K562 (cell line): ENCODE measurements around the gene RNPEP.
A peak's percentile ranks its signal among the peaks of the same experiment; 100 is the strongest.

Source experiments
- BRF1 ChIP-seq: IDR thresholded peaks from 3 replicates; pipeline ENCODE4 v1.6.1; 2011; ENCODE audit warnings: borderline replicate concordance, mild to moderate bottlenecking; ENCODE audit not compliant: insufficient read length; ENCODE audit errors: extremely low read depth
- ETV6 ChIP-seq, 3 experiments: fragments of 150-350 bp in 1 of 3; sonication (generic) in 1 of 3; formaldehyde crosslinking in 1 of 3; IDR thresholded peaks; 2 replicates each; pipeline versions ENCODE4 v1.6.1 to v1.8.0; 2014 to 2022; ENCODE audit warnings: borderline replicate concordance in 2 of 3, low read depth in 2 of 3, antibody characterized with exemption in 1 of 3, low read length in 1 of 3, mild to moderate bottlenecking in 1 of 3, missing genetic modification reagents in 1 of 3
- ZFP30 ChIP-seq: fragments of 250-450 bp; sonication (Bioruptor Pico); IDR thresholded peaks from 2 replicates; pipeline ENCODE4 v1.8.0; 2022; ENCODE audit warnings: moderate library complexity, mild to moderate bottlenecking, inconsistent platforms, borderline replicate concordance
- ZFX ChIP-seq: sonication (generic); formaldehyde crosslinking; IDR thresholded peaks from 2 replicates; pipeline ENCODE4 v1.8.0; 2022; ENCODE audit warnings: mild to moderate bottlenecking, missing genetic modification reagents, moderate library complexity
- TF ChIP-seq, protein P1 (sequence below), 2 experiments: fragments of 450-650 bp; formaldehyde crosslinking in 1 of 2; IDR thresholded peaks; 2 replicates each; pipeline versions ENCODE4 v1.4.0 to v1.6.1; 2014 to 2020; ENCODE audit warnings: mild to moderate bottlenecking in 2 of 2, borderline replicate concordance in 1 of 2, low read depth in 1 of 2
- TF ChIP-seq, protein P2 (sequence below): fragments of 250-450 bp; sonication (Bioruptor Pico); IDR thresholded peaks from 2 replicates; pipeline ENCODE4 v1.5.0; 2021

DNA sequence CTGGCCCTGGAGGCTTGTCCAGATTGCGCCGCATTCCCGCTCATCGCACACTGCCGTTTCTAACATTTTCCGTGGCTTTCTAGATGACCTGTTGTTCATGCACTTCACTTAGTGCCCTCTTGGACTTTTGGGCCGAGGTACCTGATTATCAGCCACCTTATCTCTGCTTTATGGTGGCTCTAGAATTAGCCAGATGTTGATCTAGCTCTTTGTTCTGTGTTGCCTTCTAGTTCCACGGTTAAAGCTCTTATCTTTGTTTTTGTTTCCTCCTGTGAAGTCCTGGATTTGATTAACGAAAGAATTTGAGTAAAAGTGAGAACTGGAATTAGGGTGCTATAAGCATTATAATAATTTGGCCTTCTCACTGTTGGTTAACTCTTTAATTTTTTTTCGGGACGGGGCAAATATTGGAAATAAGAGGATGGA, 945 bp downstream of the RNPEP start:
- TF ChIP-seq, protein P1, sequence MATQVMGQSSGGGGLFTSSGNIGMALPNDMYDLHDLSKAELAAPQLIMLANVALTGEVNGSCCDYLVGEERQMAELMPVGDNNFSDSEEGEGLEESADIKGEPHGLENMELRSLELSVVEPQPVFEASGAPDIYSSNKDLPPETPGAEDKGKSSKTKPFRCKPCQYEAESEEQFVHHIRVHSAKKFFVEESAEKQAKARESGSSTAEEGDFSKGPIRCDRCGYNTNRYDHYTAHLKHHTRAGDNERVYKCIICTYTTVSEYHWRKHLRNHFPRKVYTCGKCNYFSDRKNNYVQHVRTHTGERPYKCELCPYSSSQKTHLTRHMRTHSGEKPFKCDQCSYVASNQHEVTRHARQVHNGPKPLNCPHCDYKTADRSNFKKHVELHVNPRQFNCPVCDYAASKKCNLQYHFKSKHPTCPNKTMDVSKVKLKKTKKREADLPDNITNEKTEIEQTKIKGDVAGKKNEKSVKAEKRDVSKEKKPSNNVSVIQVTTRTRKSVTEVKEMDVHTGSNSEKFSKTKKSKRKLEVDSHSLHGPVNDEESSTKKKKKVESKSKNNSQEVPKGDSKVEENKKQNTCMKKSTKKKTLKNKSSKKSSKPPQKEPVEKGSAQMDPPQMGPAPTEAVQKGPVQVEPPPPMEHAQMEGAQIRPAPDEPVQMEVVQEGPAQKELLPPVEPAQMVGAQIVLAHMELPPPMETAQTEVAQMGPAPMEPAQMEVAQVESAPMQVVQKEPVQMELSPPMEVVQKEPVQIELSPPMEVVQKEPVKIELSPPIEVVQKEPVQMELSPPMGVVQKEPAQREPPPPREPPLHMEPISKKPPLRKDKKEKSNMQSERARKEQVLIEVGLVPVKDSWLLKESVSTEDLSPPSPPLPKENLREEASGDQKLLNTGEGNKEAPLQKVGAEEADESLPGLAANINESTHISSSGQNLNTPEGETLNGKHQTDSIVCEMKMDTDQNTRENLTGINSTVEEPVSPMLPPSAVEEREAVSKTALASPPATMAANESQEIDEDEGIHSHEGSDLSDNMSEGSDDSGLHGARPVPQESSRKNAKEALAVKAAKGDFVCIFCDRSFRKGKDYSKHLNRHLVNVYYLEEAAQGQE (IDR thresholded peaks at IDR 0.05; ENCODE audit: borderline replicate concordance): 0 out of 2 replicates have a peak, but pooled peaks have one; percentile 21
- TF ChIP-seq, protein P1 (CRISPR knock-in tag; IDR thresholded peaks at IDR 0.05; ENCODE audit: low read depth): no peak
- TF ChIP-seq ETV6 (IDR thresholded peaks at IDR 0.05; ENCODE audit: borderline replicate concordance in 1 of 2, low read depth in 2 of 2, low read length in 1 of 2) (no peak), ETV6 (CRISPR knock-in tag; IDR thresholded peaks at IDR 0.05; ENCODE audit: borderline replicate concordance) (no peak), BRF1 (no peak), ZFP30 (CRISPR knock-in tag) (no peak), ZFX (CRISPR knock-in tag) (no peak; the same call in 1 of the 2 replicates)
- TF ChIP-seq, protein P2, sequence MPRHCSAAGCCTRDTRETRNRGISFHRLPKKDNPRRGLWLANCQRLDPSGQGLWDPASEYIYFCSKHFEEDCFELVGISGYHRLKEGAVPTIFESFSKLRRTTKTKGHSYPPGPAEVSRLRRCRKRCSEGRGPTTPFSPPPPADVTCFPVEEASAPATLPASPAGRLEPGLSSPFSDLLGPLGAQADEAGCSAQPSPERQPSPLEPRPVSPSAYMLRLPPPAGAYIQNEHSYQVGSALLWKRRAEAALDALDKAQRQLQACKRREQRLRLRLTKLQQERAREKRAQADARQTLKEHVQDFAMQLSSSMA (CRISPR knock-in tag): no peak
